K562 (cell line): ENCODE measurements around the gene NCKAP1. TPM values are rescaled to one million over a fixed set of nuclear protein-coding genes. Genes with fewer than 3 reads are reported as not detected.

Experiments used
- ATAC-seq: fragments of 200-7000 bp; cut with Tn5 transposase; 3 replicates; pipeline ENCODE4 v1.9.1; 2020; ENCODE audit warnings: moderate library complexity
- BruUV-seq: library from RNA; stranded (reverse); fragments of 400-500 nt; replicated peaks from 2 replicates; lab custom pipeline; 2021; lab: Mats Ljungman, UMichigan
- CTCF ChIA-PET: fragments of 300-600 bp; formaldehyde crosslinking; extraction: SDS; loops from one replicate; lab custom pipeline; 2021; ENCODE audit warnings: low intra/inter-chr PET ratio; lab: Yijun Ruan, JAX
- POLR2A ChIA-PET: fragments of 300-600, 350-650 bp; sonication (Branson Sonifier 250); formaldehyde crosslinking; extraction: SDS; loops from one replicate; lab custom pipeline; 2021; ENCODE audit warnings: antibody characterized with exemption, inconsistent platforms; lab: Yijun Ruan, JAX
- DNase-seq, 4 experiments: peaks; one replicate each; pipeline versions ENCODE4 v3.0.0 to v3.0.0-alpha.2; 2011 to 2018; ENCODE audit warnings: low spot score in 3 of 4, mixed read lengths in 3 of 4; ENCODE audit errors: extremely low read depth in 1 of 4
- FAIRE-seq: peaks from 2 replicates; lab custom pipeline; 2011; peaks lifted over from hg19 to GRCh38; lab: Jason Lieb, UNC
- H2AFZ ChIP-seq: 2 replicates; pipeline ENCODE4 v1.6.0; 2011; ENCODE audit warnings: low read depth, low read length, control low read depth, inconsistent platforms
- H3K27ac ChIP-seq: fragments of 200-600 bp; 3 replicates; pipeline ENCODE4 v1.8.0; 2011; ENCODE audit warnings: low read depth, mild to moderate bottlenecking, control low read depth, inconsistent platforms, low read length, moderate library complexity, mixed read lengths; ENCODE audit errors: extremely low read depth
- H3K27me3 ChIP-seq, 2 experiments: fragments of 300-600 bp in 1 of 2; 2 replicates in 1 of 2; 3 replicates in 1 of 2; pipeline versions ENCODE4 v1.6.0 to v1.8.0; 2011; ENCODE audit warnings: inconsistent platforms in 2 of 2, low read length in 2 of 2, mild to moderate bottlenecking in 1 of 2, mixed read lengths in 1 of 2, moderate library complexity in 1 of 2; ENCODE audit not compliant: control insufficient read depth in 2 of 2, insufficient read depth in 2 of 2
- H3K36me3 ChIP-seq: fragments of 300-600 bp; 3 replicates; pipeline ENCODE4 v1.8.0; 2011; ENCODE audit warnings: mild to moderate bottlenecking, low read length, inconsistent platforms; ENCODE audit not compliant: control insufficient read depth, insufficient read depth
- H3K4me1 ChIP-seq, 2 experiments: fragments of 200-600 bp in 1 of 2; replicated peaks in 1 of 2; 2 replicates in 1 of 2; 3 replicates in 1 of 2; pipeline versions ENCODE4 v1.5.1 to v1.8.0; 2011; ENCODE audit warnings: inconsistent platforms in 2 of 2, low read length in 2 of 2, mild to moderate bottlenecking in 1 of 2, mixed read lengths in 1 of 2, moderate library complexity in 1 of 2; ENCODE audit not compliant: control insufficient read depth in 2 of 2, insufficient read depth in 2 of 2
- H3K4me2 ChIP-seq: 2 replicates; pipeline ENCODE4 v1.6.1; 2011; ENCODE audit warnings: low read length, control low read depth, inconsistent platforms, mixed read lengths; ENCODE audit not compliant: insufficient read depth
- H3K4me3 ChIP-seq: fragments of 200-600 bp; sonication (generic), shearing (Covaris generic); 2 replicates; pipeline ENCODE4 v1.5.1; 2016; ENCODE audit warnings: control low read depth, inconsistent platforms
- H3K79me2 ChIP-seq: fragments of 200-600 bp; 3 replicates; pipeline ENCODE4 v1.8.0; 2011; ENCODE audit warnings: low read length, inconsistent platforms; ENCODE audit not compliant: control insufficient read depth, insufficient read depth
- H3K9ac ChIP-seq, 2 experiments: 2 replicates each; pipeline versions ENCODE4 v1.6.0 to v1.6.1; 2011; ENCODE audit warnings: low read depth in 2 of 2, low read length in 2 of 2, control low read depth in 1 of 2, inconsistent platforms in 1 of 2, mild to moderate bottlenecking in 1 of 2, mixed read lengths in 1 of 2; ENCODE audit not compliant: insufficient read depth in 1 of 2
- H3K9me1 ChIP-seq: one replicate; pipeline ENCODE4 v1.6.0; 2011; ENCODE audit warnings: inconsistent platforms, mild to moderate bottlenecking, low read length, moderate library complexity; ENCODE audit not compliant: control insufficient read depth, insufficient read depth
- H3K9me3 ChIP-seq: replicated peaks from 2 replicates; pipeline ENCODE4 v1.5.1; 2011; ENCODE audit warnings: low read depth, low read length, inconsistent platforms; ENCODE audit not compliant: control insufficient read depth, insufficient read depth
- H4K20me1 ChIP-seq: replicated peaks from 2 replicates; pipeline ENCODE4 v1.6.1; 2011; ENCODE audit warnings: low read length, inconsistent platforms, mixed read lengths; ENCODE audit not compliant: control insufficient read depth, insufficient read depth
- DEAF1 ChIP-seq: fragments of 450-650 bp; formaldehyde crosslinking; IDR thresholded peaks from 2 replicates; pipeline ENCODE4 v1.4.0; 2020; ENCODE audit warnings: mild to moderate bottlenecking, moderate library complexity
- DIDO1 ChIP-seq: fragments of 450-650 bp; IDR thresholded peaks from 2 replicates; pipeline ENCODE4 v1.6.1; 2016; ENCODE audit warnings: low read depth, missing biosample characterization, missing genetic modification characterization
- HNRNPL ChIP-seq: fragments of 200-400 bp; formaldehyde crosslinking; IDR thresholded peaks from 2 replicates; pipeline ENCODE4 v1.6.1; 2017; ENCODE audit warnings: low read depth, mild to moderate bottlenecking, low read length
- HNRNPLL ChIP-seq: fragments of 200-400 bp; formaldehyde crosslinking; IDR thresholded peaks from 2 replicates; pipeline ENCODE4 v1.6.1; 2017; ENCODE audit warnings: low read length, low read depth, mild to moderate bottlenecking; ENCODE audit not compliant: poor library complexity, severe bottlenecking
- MYBL2 ChIP-seq, 2 experiments: fragments of 450-650 bp in 1 of 2; sonication (generic) in 1 of 2; formaldehyde crosslinking in 1 of 2; IDR thresholded peaks; 2 replicates each; pipeline versions ENCODE4 v1.6.1 to v1.8.1; 2017 to 2022; ENCODE audit warnings: borderline replicate concordance in 1 of 2, inconsistent platforms in 1 of 2, low read depth in 1 of 2, mild to moderate bottlenecking in 1 of 2, missing genetic modification reagents in 1 of 2, moderate library complexity in 1 of 2
- NR4A1 ChIP-seq, 2 experiments: fragments of 250-450 bp in 1 of 2; fragments of 450-650 bp in 1 of 2; sonication (Bioruptor Pico) in 1 of 2; IDR thresholded peaks; 2 replicates each; pipeline versions ENCODE4 v1.4.0 to v1.6.1; 2016 to 2020; ENCODE audit warnings: mild to moderate bottlenecking in 2 of 2, missing compliant biosample characterization in 1 of 2, missing genetic modification characterization in 1 of 2, moderate library complexity in 1 of 2
- SIN3A ChIP-seq, 2 experiments: fragments of 150-350 bp in 1 of 2; IDR thresholded peaks; 2 replicates each; pipeline ENCODE4 v1.6.1; 2011 to 2016; ENCODE audit warnings: borderline replicate concordance in 2 of 2, low read depth in 2 of 2, low read length in 2 of 2, mild to moderate bottlenecking in 2 of 2, moderate library complexity in 2 of 2; ENCODE audit not compliant: control insufficient read depth in 1 of 2
- TRIM24 ChIP-seq, 2 experiments: fragments of 450-650 bp; IDR thresholded peaks; 2 replicates each; pipeline ENCODE4 v1.6.1; 2016
- UBTF ChIP-seq, 2 experiments: IDR thresholded peaks; 2 replicates each; pipeline ENCODE4 v1.6.1; 2012; ENCODE audit warnings: improper control_type of control experiment in 2 of 2, low read depth in 2 of 2, low read length in 2 of 2, borderline replicate concordance in 1 of 2
- ZFP91 ChIP-seq: sonication (generic); formaldehyde crosslinking; IDR thresholded peaks from 2 replicates; pipeline ENCODE4 v1.8.0; 2022; ENCODE audit warnings: mild to moderate bottlenecking, missing genetic modification reagents
- WGBS: fragments of 100-300 bp; shearing (Covaris generic); methylation state at CpG from one replicate; pipeline ENCODE4 v1.1.6; 2016; ENCODE audit warnings: low coverage, mixed read lengths; ENCODE audit not compliant: insufficient coverage; ENCODE audit errors: missing lambda C conversion rate; 5-methylcytosine and 5-hydroxymethylcytosine counted together
- in situ Hi-C: fragments of 300-500 bp; cut with MboI; formaldehyde crosslinking; loops from 4 replicates; pipeline ENCODE4 v1.15.0; 2018; ENCODE audit warnings: inconsistent platforms, mixed read lengths
- intact Hi-C: fragments of 100-400 bp; cut with micrococcal nuclease; formaldehyde crosslinking; loops from 2 replicates; pipeline ENCODE4 v1.14.2; 2022
- polyA plus RNA-seq, 8 experiments: library from polyadenylated mRNA; depleted of rRNA in 4 of 8; stranded (reverse) in 5 of 8; unstranded in 3 of 8; fragments of >200 nt; fragmentation: Nextera tagmentation in 2 of 8; fragmentation: Illumina TruSeq in 1 of 8; extraction: Ambion mirVana in 2 of 8; extraction: Trizol in 1 of 8; gene quantifications; 2 replicates each; pipeline versions ENCODE4 v1.2.1 to v1.2.3, GENCODE V29; 2011 to 2014; ENCODE audit warnings: inconsistent platforms in 1 of 8, missing spikeins in 1 of 8
- total RNA-seq, 7 experiments: library from RNA; depleted of rRNA in 6 of 7; stranded (reverse); fragments of >200 nt in 6 of 7; fragmentation: Illumina TruSeq in 2 of 7; extraction: Trizol in 2 of 7; gene quantifications; 2 replicates each; pipeline versions ENCODE4 v1.2.1 to v1.2.3, GENCODE V29; 2011 to 2021; ENCODE audit warnings: low replicate concordance in 1 of 7

Gene NCKAP1
- total and polyA plus RNA-seq, 9 of the 15 experiments (the other 6 are each of a cell fraction or from before 2014, with no cell fraction given): 34.0 to 153 (median 88.7) TPM

GRCh38 chr2:183059561-183059960 lies 21.3 kb upstream of the NCKAP1 start (continued):
- TF ChIP-seq SIN3A (IDR thresholded peaks at IDR 0.05; ENCODE audit: borderline replicate concordance in 2 of 2, control insufficient read depth in 1 of 2, low read depth in 2 of 2, low read length in 2 of 2): no peak
- peak in 1 of 2 experiments; percentile 14; a peak in 1 of 4 replicates for TF ChIP-seq TRIM24 (IDR thresholded peaks at IDR 0.05)
- TF ChIP-seq DEAF1 (CRISPR knock-in tag): no peak

- no peak overlapping the region for H3K4me2 ChIP-seq
- no peak for DNase-seq
- FAIRE-seq: no peak
- WGBS: 26% methylated on average over 3 of the region's 3 CpGs
- peak; percentile 14; the same call in 1 of the 3 replicates for ATAC-seq
- in situ Hi-C loops: no loop called here
- H3K4me1 ChIP-seq: peaks cover 0 to 10% of the 10 kb centered on the region in 2 experiments; a peak in 3 of 5 replicates
- BruUV-seq: no TSS peak
- H2AFZ ChIP-seq: peak overlapping the region; percentile 0
- H4K20me1 ChIP-seq: no peaks in the 10 kb centered on the region
- no peaks in the 10 kb centered on the region for H3K36me3 ChIP-seq
- no peak overlapping the region for H3K27ac ChIP-seq
- no peak overlapping the region for H3K9ac ChIP-seq
- H3K79me2 ChIP-seq: no peaks in the 10 kb centered on the region
- ChIA-PET POLR2A (interaction anchor here (1.0 to 1.3 kb wide), 2 partner anchors 11 to 16 kb away, joined by 3 to 5 read pairs; no protein-coding TSS in a partner anchor), CTCF (no interaction called here)
- no peaks in the 10 kb centered on the region for H3K9me1 ChIP-seq
- intact Hi-C loops: no loop called here
- H3K4me3 ChIP-seq: no peak overlapping the region
- H3K9me3 ChIP-seq: 0 out of 2 replicates have a peak, but pooled peaks cover 2% of the 10 kb centered on the region
- no peaks in the 10 kb centered on the region for H3K27me3 ChIP-seq
- no peak for TF ChIP-seq HNRNPLL
- TF ChIP-seq MYBL2 (IDR thresholded peaks at IDR 0.05; ENCODE audit: low read depth): no peak
- no peak for TF ChIP-seq MYBL2 (CRISPR knock-in tag; IDR thresholded peaks at IDR 0.05; ENCODE audit: borderline replicate concordance)
- TF ChIP-seq DIDO1 (tag): no peak
- TF ChIP-seq HNRNPL: no peak
- no peak for TF ChIP-seq UBTF (IDR thresholded peaks at IDR 0.05; ENCODE audit: borderline replicate concordance in 1 of 2, low read depth in 2 of 2, low read length in 2 of 2)
- TF ChIP-seq NR4A1 (CRISPR knock-in tag; IDR thresholded peaks at IDR 0.05): no peak
- TF ChIP-seq NR4A1 (tag; IDR thresholded peaks at IDR 0.05): no peak
- no peak for TF ChIP-seq ZFP91 (CRISPR knock-in tag)
These were observed 19.2 kb upstream of the NCKAP1 start for GRCh38 chr2:183057333-183057985.
